Daoy (cell line): ENCODE measurements around the gene ZFPM1. TPM values are rescaled to one million over a fixed set of nuclear protein-coding genes. Genes with fewer than 3 reads are reported as not detected.
A peak's percentile ranks its signal among the peaks of the same experiment; 100 is the strongest.

Experiments
- DNase-seq: peaks from one replicate; pipeline ENCODE4 v3.0.0-alpha.2; 2015; ENCODE audit warnings: low read depth
- total RNA-seq: library from RNA; depleted of rRNA; stranded (reverse); fragments of >200 nt; shearing (Covaris generic); gene quantifications from 2 replicates; pipeline ENCODE4 v1.2.3, GENCODE V29; 2014

Gene ZFPM1
- total RNA-seq, 1 experiment from 2014 or later = 0.40 TPM

GRCh38 chr16:88537859-88538258 lies 84.8 kb downstream of the ZFPM1 start:
- no peak for DNase-seq

GRCh38 chr16:88538366-88539060 lies 85.4 kb downstream of the ZFPM1 start:
- no peak for DNase-seq

GRCh38 chr16:88539261-88539651 lies 86.2 kb downstream of the ZFPM1 start:
- no peak for DNase-seq

GRCh38 chr16:88539652-88540345 lies 86.7 kb downstream of the ZFPM1 start:
- no peak for DNase-seq

GRCh38 chr16:88540346-88540977 lies 87.4 kb downstream of the ZFPM1 start:
- no peak for DNase-seq

- no peak for DNase-seq
These were observed 88.9 kb downstream of the ZFPM1 start for GRCh38 chr16:88541831-88542616.

GRCh38 chr16:88543230-88543813 lies 90.2 kb downstream of the ZFPM1 start:
- DNase-seq = no peak

GRCh38 chr16:88545781-88546180 lies 92.7 kb downstream of the ZFPM1 start:
- DNase-seq = no peak

- no peak for DNase-seq
These were observed 95.2 kb downstream of the ZFPM1 start for GRCh38 chr16:88548131-88548874.

- no peak for DNase-seq
These were observed 95.9 kb downstream of the ZFPM1 start for GRCh38 chr16:88548985-88549384.

- no peak for DNase-seq
These were observed 96.7 kb downstream of the ZFPM1 start for GRCh38 chr16:88549671-88550245.

- no peak for DNase-seq
These were observed 97.2 kb downstream of the ZFPM1 start for GRCh38 chr16:88550246-88550661.

GRCh38 chr16:88552166-88552565 lies 99.1 kb downstream of the ZFPM1 start:
- no peak for DNase-seq

- no peak for DNase-seq
These were observed 99.7 kb downstream of the ZFPM1 start for GRCh38 chr16:88552815-88553214.

GRCh38 chr16:88553739-88554138 lies 100.7 kb downstream of the ZFPM1 start:
- no peak for DNase-seq

GRCh38 chr16:88554711-88555264 lies 101.7 kb downstream of the ZFPM1 start:
- no peak for DNase-seq

GRCh38 chr16:88556294-88556988 lies 103.4 kb downstream of the ZFPM1 start:
- DNase-seq = no peak

- peak; percentile 74 for DNase-seq
These were observed 105.7 kb downstream of the ZFPM1 start for GRCh38 chr16:88558457-88559442.
